PC-9 (cell line): ENCODE data around the gene SDHA.

Experiments
- EZH2 ChIP-seq: fragments of 200-600 bp; sonication (generic); IDR thresholded peaks from 2 replicates; pipeline ENCODE4 v1.8.0; 2017; ENCODE audit warnings: antibody characterized with exemption, low read depth
- TF ChIP-seq, protein P1 (sequence below): fragments of 200-600 bp; sonication (generic); conservative IDR thresholded peaks from 2 replicates; pipeline ENCODE4 v1.6.1; 2017; ENCODE audit warnings: mixed run types, antibody characterized with exemption, mild to moderate bottlenecking, moderate library complexity

GRCh38 chr5:184471-184870 is 33.6 kb upstream of the SDHA start:
- no peak for TF ChIP-seq EZH2
- TF ChIP-seq, protein P1, sequence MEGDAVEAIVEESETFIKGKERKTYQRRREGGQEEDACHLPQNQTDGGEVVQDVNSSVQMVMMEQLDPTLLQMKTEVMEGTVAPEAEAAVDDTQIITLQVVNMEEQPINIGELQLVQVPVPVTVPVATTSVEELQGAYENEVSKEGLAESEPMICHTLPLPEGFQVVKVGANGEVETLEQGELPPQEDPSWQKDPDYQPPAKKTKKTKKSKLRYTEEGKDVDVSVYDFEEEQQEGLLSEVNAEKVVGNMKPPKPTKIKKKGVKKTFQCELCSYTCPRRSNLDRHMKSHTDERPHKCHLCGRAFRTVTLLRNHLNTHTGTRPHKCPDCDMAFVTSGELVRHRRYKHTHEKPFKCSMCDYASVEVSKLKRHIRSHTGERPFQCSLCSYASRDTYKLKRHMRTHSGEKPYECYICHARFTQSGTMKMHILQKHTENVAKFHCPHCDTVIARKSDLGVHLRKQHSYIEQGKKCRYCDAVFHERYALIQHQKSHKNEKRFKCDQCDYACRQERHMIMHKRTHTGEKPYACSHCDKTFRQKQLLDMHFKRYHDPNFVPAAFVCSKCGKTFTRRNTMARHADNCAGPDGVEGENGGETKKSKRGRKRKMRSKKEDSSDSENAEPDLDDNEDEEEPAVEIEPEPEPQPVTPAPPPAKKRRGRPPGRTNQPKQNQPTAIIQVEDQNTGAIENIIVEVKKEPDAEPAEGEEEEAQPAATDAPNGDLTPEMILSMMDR, result no peak
